ENCODE results near the gene NF2.

DNA sequence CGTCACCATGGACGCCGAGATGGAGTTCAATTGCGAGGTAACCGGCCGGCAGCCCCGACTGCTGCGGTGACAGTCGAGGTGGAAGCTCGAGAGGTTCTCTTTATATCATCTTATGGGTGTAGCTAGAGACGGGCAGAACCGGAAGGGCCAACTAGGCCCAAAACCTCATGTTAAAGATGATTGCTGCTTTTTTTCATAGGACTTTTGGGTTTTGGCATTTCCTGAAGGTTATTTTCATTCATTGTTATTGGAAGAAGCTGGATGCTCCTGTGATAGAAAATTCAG lies 585 bp downstream of the NF2 start:
- TF ChIP-seq CTCF (conservative IDR thresholded peaks at IDR 0.05; ENCODE audit: low read length) (no peak), EZH2phosphoT487 (IDR thresholded peaks at IDR 0.05; ENCODE audit: borderline replicate concordance) (no peak)
